Measurements from ENCODE around the gene NKIRAS1.
"Not testable (repeated sequence)": the region's sequence is repeated elsewhere in the genome, so short reads cannot be mapped to it uniquely, and the experiment has no call there.

NKIRAS1 gene

GRCh38 chr3:23940775-23941174 lies 24.0 kb upstream of the NKIRAS1 start:
- no peak for DNase-seq (ENCODE audit: low read depth in 2 of 2)

- no peak for DNase-seq (ENCODE audit: low read depth in 2 of 2)
Observed at GRCh38 chr3:23938688-23939087, 21.9 kb upstream of the NKIRAS1 start.

GRCh38 chr3:23937296-23937695 lies 20.5 kb upstream of the NKIRAS1 start:
- DNase-seq (ENCODE audit: low read depth in 2 of 2): no peak

- DNase-seq (ENCODE audit: low read depth in 2 of 2): no peak
Observed at GRCh38 chr3:23934253-23934652, 17.5 kb upstream of the NKIRAS1 start.

- DNase-seq (ENCODE audit: low read depth in 2 of 2): no peak
Observed at GRCh38 chr3:23932571-23932970, 15.8 kb upstream of the NKIRAS1 start.

- DNase-seq (ENCODE audit: low read depth in 2 of 2): no peak
Observed at GRCh38 chr3:23931597-23931996, 14.8 kb upstream of the NKIRAS1 start.

GRCh38 chr3:23928524-23928923 lies 11.7 kb upstream of the NKIRAS1 start:
- DNase-seq (ENCODE audit: low read depth in 2 of 2): no peak

GRCh38 chr3:23926736-23927135 lies 9.9 kb upstream of the NKIRAS1 start:
- no peak for DNase-seq (ENCODE audit: low read depth in 2 of 2)

GRCh38 chr3:23926246-23926645 lies 9.5 kb upstream of the NKIRAS1 start:
- no peak for DNase-seq (ENCODE audit: low read depth in 2 of 2)

GRCh38 chr3:23923786-23924185 lies 7.0 kb upstream of the NKIRAS1 start:
- no peak for DNase-seq (ENCODE audit: low read depth in 2 of 2)

GRCh38 chr3:23921052-23921511 lies 4.3 kb upstream of the NKIRAS1 start:
- no peak for DNase-seq (ENCODE audit: low read depth in 2 of 2)

- DNase-seq (ENCODE audit: low read depth in 2 of 2): no peak
Observed at GRCh38 chr3:23920151-23920655, 3.4 kb upstream of the NKIRAS1 start.

GRCh38 chr3:23919628-23920027 lies 2.8 kb upstream of the NKIRAS1 start:
- DNase-seq (ENCODE audit: low read depth in 2 of 2): no peak

- not testable (repeated sequence) for DNase-seq (ENCODE audit: low read depth in 2 of 2)
Observed at GRCh38 chr3:23918331-23918730, 1.5 kb upstream of the NKIRAS1 start.

GRCh38 chr3:23917679-23918303 lies 1.0 kb upstream of the NKIRAS1 start:
- not testable (repeated sequence) for DNase-seq (ENCODE audit: low read depth in 2 of 2)

GRCh38 chr3:23916152-23916885 lies 471 bp downstream of the NKIRAS1 start:
- peak in 1 of 2 donors; percentile 4 for DNase-seq (ENCODE audit: low read depth in 2 of 2)

- DNase-seq (ENCODE audit: low read depth in 2 of 2): no peak
Observed at GRCh38 chr3:23915537-23916108, 1.2 kb downstream of the NKIRAS1 start.

- no peak for DNase-seq (ENCODE audit: low read depth in 2 of 2)
Observed at GRCh38 chr3:23913873-23914743, 2.7 kb downstream of the NKIRAS1 start.

GRCh38 chr3:23913182-23913581 lies 3.6 kb downstream of the NKIRAS1 start:
- no peak for DNase-seq (ENCODE audit: low read depth in 2 of 2)

GRCh38 chr3:23912335-23912734 lies 4.5 kb downstream of the NKIRAS1 start:
- not testable (repeated sequence) for DNase-seq (ENCODE audit: low read depth in 2 of 2)

- no peak for DNase-seq (ENCODE audit: low read depth in 2 of 2)
Observed at GRCh38 chr3:23911397-23911796, 5.4 kb downstream of the NKIRAS1 start.

- DNase-seq (ENCODE audit: low read depth in 2 of 2): no peak
Observed at GRCh38 chr3:23909341-23909740, 7.4 kb downstream of the NKIRAS1 start.

Measured in stimulated activated CD4-positive, alpha-beta T cell treated with anti-CD3 and anti-CD28 coated beads, Interleukin-15, amount 100 ng/mL, for 48 hours (primary cell).